ENCODE data around the gene C16orf87.

DNA sequence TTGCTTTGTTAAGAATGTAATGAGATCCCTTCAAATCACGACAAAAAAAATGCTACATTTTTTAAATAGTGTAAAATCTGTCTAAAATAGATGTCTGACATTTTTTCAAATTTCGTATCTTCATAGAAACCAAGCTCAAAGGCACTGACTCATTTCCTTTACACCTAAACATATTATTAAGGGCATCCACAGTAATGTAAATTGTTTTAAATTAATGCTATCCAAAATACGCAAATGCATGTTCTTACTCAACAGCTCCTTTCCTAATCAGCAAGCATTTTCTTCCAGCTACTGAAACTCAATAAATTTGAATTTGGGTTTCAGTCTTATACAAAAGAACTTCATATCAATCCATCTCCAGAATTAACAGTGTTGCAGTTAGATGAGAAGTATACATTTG, 4.3 kb downstream of the C16orf87 start:
- TF ChIP-seq ZFP30 (CRISPR knock-in tag; IDR thresholded peaks at IDR 0.05) (no peak), SNAI2 (CRISPR knock-in tag; IDR thresholded peaks at IDR 0.05) (no peak), RARB (CRISPR knock-in tag; IDR thresholded peaks at IDR 0.05) (no peak), ARNTL (CRISPR knock-in tag; IDR thresholded peaks at IDR 0.05; ENCODE audit: borderline replicate concordance, low read depth) (no peak), ISL1 (CRISPR knock-in tag; IDR thresholded peaks at IDR 0.05) (no peak), OSR1 (CRISPR knock-in tag; IDR thresholded peaks at IDR 0.05) (no peak), GLIS3 (CRISPR knock-in tag; IDR thresholded peaks at IDR 0.05) (no peak), ZC3H10 (CRISPR knock-in tag; IDR thresholded peaks at IDR 0.05) (no peak)
- TF ChIP-seq, protein P1, sequence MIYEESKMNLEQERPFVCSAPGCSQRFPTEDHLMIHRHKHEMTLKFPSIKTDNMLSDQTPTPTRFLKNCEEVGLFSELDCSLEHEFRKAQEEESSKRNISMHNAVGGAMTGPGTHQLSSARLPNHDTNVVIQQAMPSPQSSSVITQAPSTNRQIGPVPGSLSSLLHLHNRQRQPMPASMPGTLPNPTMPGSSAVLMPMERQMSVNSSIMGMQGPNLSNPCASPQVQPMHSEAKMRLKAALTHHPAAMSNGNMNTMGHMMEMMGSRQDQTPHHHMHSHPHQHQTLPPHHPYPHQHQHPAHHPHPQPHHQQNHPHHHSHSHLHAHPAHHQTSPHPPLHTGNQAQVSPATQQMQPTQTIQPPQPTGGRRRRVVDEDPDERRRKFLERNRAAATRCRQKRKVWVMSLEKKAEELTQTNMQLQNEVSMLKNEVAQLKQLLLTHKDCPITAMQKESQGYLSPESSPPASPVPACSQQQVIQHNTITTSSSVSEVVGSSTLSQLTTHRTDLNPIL (CRISPR knock-in tag; IDR thresholded peaks at IDR 0.05; ENCODE audit: low read depth) = no peak
- TF ChIP-seq, protein P2, sequence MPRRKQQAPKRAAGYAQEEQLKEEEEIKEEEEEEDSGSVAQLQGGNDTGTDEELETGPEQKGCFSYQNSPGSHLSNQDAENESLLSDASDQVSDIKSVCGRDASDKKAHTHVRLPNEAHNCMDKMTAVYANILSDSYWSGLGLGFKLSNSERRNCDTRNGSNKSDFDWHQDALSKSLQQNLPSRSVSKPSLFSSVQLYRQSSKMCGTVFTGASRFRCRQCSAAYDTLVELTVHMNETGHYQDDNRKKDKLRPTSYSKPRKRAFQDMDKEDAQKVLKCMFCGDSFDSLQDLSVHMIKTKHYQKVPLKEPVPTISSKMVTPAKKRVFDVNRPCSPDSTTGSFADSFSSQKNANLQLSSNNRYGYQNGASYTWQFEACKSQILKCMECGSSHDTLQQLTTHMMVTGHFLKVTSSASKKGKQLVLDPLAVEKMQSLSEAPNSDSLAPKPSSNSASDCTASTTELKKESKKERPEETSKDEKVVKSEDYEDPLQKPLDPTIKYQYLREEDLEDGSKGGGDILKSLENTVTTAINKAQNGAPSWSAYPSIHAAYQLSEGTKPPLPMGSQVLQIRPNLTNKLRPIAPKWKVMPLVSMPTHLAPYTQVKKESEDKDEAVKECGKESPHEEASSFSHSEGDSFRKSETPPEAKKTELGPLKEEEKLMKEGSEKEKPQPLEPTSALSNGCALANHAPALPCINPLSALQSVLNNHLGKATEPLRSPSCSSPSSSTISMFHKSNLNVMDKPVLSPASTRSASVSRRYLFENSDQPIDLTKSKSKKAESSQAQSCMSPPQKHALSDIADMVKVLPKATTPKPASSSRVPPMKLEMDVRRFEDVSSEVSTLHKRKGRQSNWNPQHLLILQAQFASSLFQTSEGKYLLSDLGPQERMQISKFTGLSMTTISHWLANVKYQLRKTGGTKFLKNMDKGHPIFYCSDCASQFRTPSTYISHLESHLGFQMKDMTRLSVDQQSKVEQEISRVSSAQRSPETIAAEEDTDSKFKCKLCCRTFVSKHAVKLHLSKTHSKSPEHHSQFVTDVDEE (CRISPR knock-in tag; IDR thresholded peaks at IDR 0.05) = no peak
